ENCODE measurements around the gene ARHGEF3. TPM values are rescaled to one million over a fixed set of nuclear protein-coding genes. Genes with fewer than 3 reads are reported as not detected.
"Not testable (repeated sequence)": the region's sequence is repeated elsewhere in the genome, so short reads cannot be mapped to it uniquely, and the experiment has no call there.

ARHGEF3 gene
- total RNA-seq, 4 donors from 2014 or later: 3.1 to 11.6 (median 5.7) TPM

GRCh38 chr3:56725175-56725574, 76.6 kb downstream of the ARHGEF3 start:
- TF ChIP-seq POLR2A (IDR thresholded peaks at IDR 0.05): no peak
- TF ChIP-seq CTCF (IDR thresholded peaks at IDR 0.05 in 4 of 5, conservative IDR thresholded peaks at IDR 0.05 in 1 of 5): no peak
- Histone ChIP-seq H3K4me3 (no peak overlapping the region), H3K4me1 (no peaks in the 10 kb centered on the region), H3K27me3 (no peaks in the 10 kb centered on the region), H3K36me3 (peaks cover 0 to 36% of the 10 kb centered on the region in 2 donors), H3K9me3 (no peaks in the 10 kb centered on the region), H3K27ac (no peak overlapping the region)
- intact Hi-C loops (cut with DNase I; ENCODE audit: low total_unique reads) (no loop called here), in situ Hi-C loops (cut with MboI; ENCODE audit: low sequenced_read_pairs in 4 of 4) (no loop called here)
- no peak for ATAC-seq
- DNase-seq: no peak

GRCh38 chr3:56724676-56725075, 77.1 kb downstream of the ARHGEF3 start:
- intact Hi-C loops (cut with DNase I; ENCODE audit: low total_unique reads) (no loop called here), in situ Hi-C loops (cut with MboI; ENCODE audit: low sequenced_read_pairs in 4 of 4) (no loop called here)
- Histone ChIP-seq H3K9me3 (no peaks in the 10 kb centered on the region), H3K27me3 (no peaks in the 10 kb centered on the region), H3K36me3 (peaks cover 0 to 35% of the 10 kb centered on the region in 2 donors), H3K27ac (no peak overlapping the region), H3K4me3 (no peak overlapping the region), H3K4me1 (no peaks in the 10 kb centered on the region)
- ATAC-seq (no peak), DNase-seq (no peak)
- no peak for TF ChIP-seq CTCF (IDR thresholded peaks at IDR 0.05 in 4 of 5, conservative IDR thresholded peaks at IDR 0.05 in 1 of 5)
- no peak for TF ChIP-seq POLR2A (IDR thresholded peaks at IDR 0.05)

GRCh38 chr3:56720849-56721248, 80.9 kb downstream of the ARHGEF3 start:
- in situ Hi-C loops (cut with MboI; ENCODE audit: low sequenced_read_pairs in 4 of 4) (no loop called here), intact Hi-C loops (cut with DNase I; ENCODE audit: low total_unique reads) (no loop called here)
- TF ChIP-seq POLR2A (IDR thresholded peaks at IDR 0.05) (no peak), CTCF (IDR thresholded peaks at IDR 0.05 in 4 of 5, conservative IDR thresholded peaks at IDR 0.05 in 1 of 5) (no peak)
- DNase-seq (no peak), ATAC-seq (no peak)
- no peaks in the 10 kb centered on the region for H3K4me1 ChIP-seq
- H3K9me3 ChIP-seq: no peaks in the 10 kb centered on the region
- no peaks in the 10 kb centered on the region for H3K36me3 ChIP-seq
- H3K27me3 ChIP-seq: no peaks in the 10 kb centered on the region
- no peak overlapping the region for H3K27ac ChIP-seq
- no peak overlapping the region for H3K4me3 ChIP-seq

GRCh38 chr3:56718809-56719208, 82.9 kb downstream of the ARHGEF3 start:
- in situ Hi-C loops (cut with MboI; ENCODE audit: low sequenced_read_pairs in 4 of 4); intact Hi-C loops (cut with DNase I; ENCODE audit: low total_unique reads): not testable (repeated sequence)

GRCh38 chr3:56711344-56711743, 90.4 kb downstream of the ARHGEF3 start:
- Histone ChIP-seq H3K4me1 (no peaks in the 10 kb centered on the region), H3K9me3 (no peaks in the 10 kb centered on the region), H3K27ac (no peak overlapping the region), H3K4me3 (no peak overlapping the region), H3K27me3 (no peaks in the 10 kb centered on the region), H3K36me3 (no peaks in the 10 kb centered on the region)
- TF ChIP-seq CTCF (IDR thresholded peaks at IDR 0.05 in 4 of 5, conservative IDR thresholded peaks at IDR 0.05 in 1 of 5) (no peak), POLR2A (IDR thresholded peaks at IDR 0.05) (no peak)
- no peak for ATAC-seq
- in situ Hi-C loops (cut with MboI; ENCODE audit: low sequenced_read_pairs in 4 of 4) (no loop called here), intact Hi-C loops (cut with DNase I; ENCODE audit: low total_unique reads) (no loop called here)
- DNase-seq: no peak

More at GRCh38 chr3:56718809-56719208, 82.9 kb downstream of the ARHGEF3 start:
- not testable (repeated sequence) for H3K4me1 ChIP-seq, H3K27me3 ChIP-seq, DNase-seq, H3K9me3 ChIP-seq, H3K36me3 ChIP-seq, H3K4me3 ChIP-seq, ATAC-seq, H3K27ac ChIP-seq

GRCh38 chr3:56707412-56707811, 94.3 kb downstream of the ARHGEF3 start:
- H3K27ac ChIP-seq; H3K4me1 ChIP-seq; ATAC-seq; H3K9me3 ChIP-seq; H3K36me3 ChIP-seq; H3K4me3 ChIP-seq; DNase-seq; H3K27me3 ChIP-seq; intact Hi-C loops (cut with DNase I; ENCODE audit: low total_unique reads): not testable (repeated sequence)
- in situ Hi-C loops (cut with MboI; ENCODE audit: low sequenced_read_pairs in 4 of 4): loop anchor here in 1 of 4 donors (5.0 kb wide), 1 partner anchor 90 kb away; no protein-coding TSS in a partner anchor
